ENCODE measurements around the gene ZNF778. TPM values are rescaled to one million over a fixed set of nuclear protein-coding genes. Genes with fewer than 3 reads are reported as not detected.

Gene ZNF778
- total RNA-seq, 1 experiment from 2014 or later, result 19.5 TPM

- H4K20me1 ChIP-seq (ENCODE audit: insufficient read depth), result no peaks in the 10 kb centered on the region
- RAD21 ChIA-PET (ENCODE audit: low non-redundant PET in 1 of 2, low total read pairs in 2 of 2, uncharacterized antibody in 2 of 2, unreplicated experiment in 2 of 2), result no interaction called here
- CTCF ChIA-PET, result no interaction called here
Observed at GRCh38 chr16:89277641-89278341, 60.3 kb downstream of the ZNF778 start.

DNA sequence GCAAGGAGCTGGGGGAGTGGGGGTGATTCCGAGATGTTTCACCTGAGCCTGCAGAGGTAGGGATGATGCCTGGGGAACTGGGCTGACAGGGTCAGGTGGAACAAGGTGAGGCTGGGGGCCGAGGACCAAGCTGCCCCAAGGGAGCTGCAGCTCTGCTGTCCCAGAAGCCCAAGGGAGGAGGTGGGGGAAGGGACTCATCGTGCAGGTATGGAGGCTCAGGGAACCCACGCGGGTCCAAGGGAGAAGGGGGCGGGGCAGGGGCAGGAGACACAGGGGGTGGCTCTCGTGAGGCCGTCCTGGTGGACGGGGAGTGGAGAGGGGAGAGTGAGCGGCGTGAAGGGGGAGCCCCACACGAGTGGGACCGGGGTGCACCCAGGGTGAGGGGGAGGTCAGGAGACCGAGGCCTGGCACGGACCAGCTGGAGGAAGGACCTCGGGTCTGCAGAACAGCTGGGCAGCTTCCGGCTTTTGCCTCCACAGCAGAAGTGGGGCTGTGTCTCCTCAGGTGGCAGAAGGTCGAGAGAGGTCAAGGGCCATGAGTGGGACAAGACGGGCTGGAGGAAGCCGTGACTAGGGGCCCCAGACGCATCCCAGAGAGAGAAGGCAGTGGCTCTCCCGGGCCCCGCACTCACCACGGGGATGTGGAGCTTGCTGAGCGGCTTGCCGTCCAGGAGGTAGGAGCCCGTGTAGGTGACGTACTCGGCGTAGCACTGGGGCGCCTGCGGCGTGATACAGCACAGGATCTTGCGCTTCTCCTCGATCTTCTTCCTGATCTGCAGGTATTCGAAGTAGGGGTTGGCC is 61.1 kb downstream of the ZNF778 start:
- TF ChIP-seq JUND (IDR thresholded peaks at IDR 0.05), result no peak
- peak; percentile 3; the same call in 1 of the 2 replicates for TF ChIP-seq POLR2AphosphoS5 (IDR thresholded peaks at IDR 0.05; ENCODE audit: low read depth, low read length)
- H3K79me2 ChIP-seq (ENCODE audit: insufficient read depth, low read length), result peaks cover 17% of the 10 kb centered on the region; the same call in 1 of the 2 replicates
- no peaks in the 10 kb centered on the region for H3K27me3 ChIP-seq (ENCODE audit: insufficient read depth, low read length)
- ChIA-PET CTCF (no interaction called here), POLR2A (no interaction called here), RAD21 (ENCODE audit: low non-redundant PET in 1 of 2, low total read pairs in 2 of 2, uncharacterized antibody in 2 of 2, unreplicated experiment in 2 of 2) (no interaction called here)
- no peaks in the 10 kb centered on the region for H4K20me1 ChIP-seq (ENCODE audit: insufficient read depth)
- H2AFZ ChIP-seq (ENCODE audit: low read depth, low read length, poor library complexity, severe bottlenecking), result no peak overlapping the region
- H3K4me3 ChIP-seq (replicated peaks in 1 of 2; ENCODE audit: low read depth in 1 of 2, low read length in 2 of 2), result no peak overlapping the region
- no peaks in the 10 kb centered on the region for H3K9me3 ChIP-seq (ENCODE audit: control insufficient read depth in 1 of 2, insufficient read depth in 1 of 2, low read depth in 1 of 2, low read length in 2 of 2)
- no peaks in the 10 kb centered on the region for H3K9me2 ChIP-seq (ENCODE audit: insufficient read depth)
- intact Hi-C loops (cut with micrococcal nuclease), result no loop called here
- ATAC-seq (no peak), DNase-seq (ENCODE audit: low read depth, low spot score) (no peak)
- H3K4me1 ChIP-seq (ENCODE audit: control insufficient read depth in 1 of 2, insufficient read depth in 2 of 2, low read length in 2 of 2), result no peaks in the 10 kb centered on the region
- no TSS peak for BruUV-seq (replicated peaks)
- no peak overlapping the region for H3K4me2 ChIP-seq (ENCODE audit: low read length)
- no peak overlapping the region for H3K9ac ChIP-seq (ENCODE audit: low read length)
- peaks cover 46 to 48% of the 10 kb centered on the region in 2 experiments; a peak in 3 of 4 replicates for H3K36me3 ChIP-seq (ENCODE audit: control insufficient read depth in 1 of 2, insufficient read depth in 2 of 2, low read length in 2 of 2)
- no peak overlapping the region for H3K27ac ChIP-seq (ENCODE audit: low read depth, low read length)

More at GRCh38 chr16:89277641-89278341, 60.3 kb downstream of the ZNF778 start:
- Histone ChIP-seq H3K4me1 (ENCODE audit: control insufficient read depth in 1 of 2, insufficient read depth in 2 of 2, low read length in 2 of 2) (no peaks in the 10 kb centered on the region), H3K9ac (ENCODE audit: low read length) (no peak overlapping the region), H3K9me2 (ENCODE audit: insufficient read depth) (no peaks in the 10 kb centered on the region), H3K27me3 (ENCODE audit: insufficient read depth, low read length) (no peaks in the 10 kb centered on the region), H3K79me2 (ENCODE audit: insufficient read depth, low read length) (peaks cover 26% of the 10 kb centered on the region; the same call in 1 of the 2 replicates), H3K36me3 (ENCODE audit: control insufficient read depth in 1 of 2, insufficient read depth in 2 of 2, low read length in 2 of 2) (peaks cover 48 to 56% of the 10 kb centered on the region in 2 experiments; a peak in 3 of 4 replicates), H3K9me3 (ENCODE audit: control insufficient read depth in 1 of 2, insufficient read depth in 1 of 2, low read depth in 1 of 2, low read length in 2 of 2) (no peaks in the 10 kb centered on the region), H2AFZ (ENCODE audit: low read depth, low read length, poor library complexity, severe bottlenecking) (no peak overlapping the region), H3K27ac (ENCODE audit: low read depth, low read length) (no peak overlapping the region), H3K4me3 (replicated peaks in 1 of 2; ENCODE audit: low read depth in 1 of 2, low read length in 2 of 2) (no peak overlapping the region), H3K4me2 (ENCODE audit: low read length) (no peak overlapping the region)
- intact Hi-C loops (cut with micrococcal nuclease), result no loop called here
- 0 out of 2 replicates have a peak, but pooled peaks have one; percentile 6 for ATAC-seq
- POLR2A ChIA-PET, result no interaction called here
- DNase-seq (ENCODE audit: low read depth, low spot score), result no peak
- no TSS peak for BruUV-seq (replicated peaks)
- TF ChIP-seq POLR2AphosphoS5 (IDR thresholded peaks at IDR 0.05; ENCODE audit: low read depth, low read length), result peak; percentile 11; the same call in 1 of the 2 replicates
- TF ChIP-seq, protein P1, sequence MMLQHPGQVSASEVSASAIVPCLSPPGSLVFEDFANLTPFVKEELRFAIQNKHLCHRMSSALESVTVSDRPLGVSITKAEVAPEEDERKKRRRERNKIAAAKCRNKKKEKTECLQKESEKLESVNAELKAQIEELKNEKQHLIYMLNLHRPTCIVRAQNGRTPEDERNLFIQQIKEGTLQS (IDR thresholded peaks at IDR 0.05), result no peak
